WTC11 (cell line): ENCODE data around the gene SIGLEC11.

Source experiments
- ESRRA ChIP-seq: sonication (generic); formaldehyde crosslinking; IDR thresholded peaks from 2 replicates; pipeline ENCODE4 v1.8.1; 2022; ENCODE audit warnings: mild to moderate bottlenecking, missing genetic modification reagents, borderline replicate concordance
- RELA ChIP-seq: sonication (generic); formaldehyde crosslinking; IDR thresholded peaks from 2 replicates; pipeline ENCODE4 v1.8.1; 2022; ENCODE audit warnings: missing genetic modification reagents, mild to moderate bottlenecking, borderline replicate concordance
- TF ChIP-seq, protein P1 (sequence below): fragments of 200-600 bp; IDR thresholded peaks from 2 replicates; pipeline ENCODE4 v1.8.0; 2022; ENCODE audit warnings: antibody characterized with exemption
- TF ChIP-seq, protein P2 (sequence below): sonication (generic); formaldehyde crosslinking; conservative IDR thresholded peaks from 2 replicates; pipeline ENCODE4 v1.8.1; 2022; ENCODE audit warnings: mild to moderate bottlenecking, missing genetic modification reagents
- TF ChIP-seq, protein P3 (sequence below): sonication (generic); formaldehyde crosslinking; IDR thresholded peaks from 2 replicates; pipeline ENCODE4 v1.8.1; 2023; ENCODE audit warnings: mild to moderate bottlenecking, missing genetic modification reagents
- TF ChIP-seq, protein P4 (sequence below): sonication (generic); formaldehyde crosslinking; IDR thresholded peaks from 2 replicates; pipeline ENCODE4 v1.8.0; 2022; ENCODE audit warnings: mild to moderate bottlenecking, missing genetic modification reagents

DNA sequence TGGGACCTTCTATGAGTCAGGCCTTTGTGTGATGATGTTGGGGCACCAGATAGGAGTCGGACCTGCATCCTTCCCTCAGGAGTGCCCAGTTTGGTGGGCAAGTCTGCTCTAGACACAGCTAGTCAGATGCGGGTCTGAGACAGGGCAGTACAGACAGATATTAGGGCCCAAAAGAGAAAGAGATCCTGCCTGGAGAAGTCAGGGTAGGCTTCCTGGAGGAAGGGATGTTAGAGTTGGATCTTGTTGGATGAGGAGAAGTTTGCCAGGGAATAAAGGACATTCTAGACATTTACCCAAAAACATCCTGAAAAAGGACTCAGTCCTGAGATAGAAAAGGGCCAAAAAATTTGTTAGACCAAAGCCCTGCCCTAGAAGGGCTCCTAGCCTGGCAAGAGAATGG, 47.0 kb upstream of the SIGLEC11 start:
- TF ChIP-seq, protein P1, sequence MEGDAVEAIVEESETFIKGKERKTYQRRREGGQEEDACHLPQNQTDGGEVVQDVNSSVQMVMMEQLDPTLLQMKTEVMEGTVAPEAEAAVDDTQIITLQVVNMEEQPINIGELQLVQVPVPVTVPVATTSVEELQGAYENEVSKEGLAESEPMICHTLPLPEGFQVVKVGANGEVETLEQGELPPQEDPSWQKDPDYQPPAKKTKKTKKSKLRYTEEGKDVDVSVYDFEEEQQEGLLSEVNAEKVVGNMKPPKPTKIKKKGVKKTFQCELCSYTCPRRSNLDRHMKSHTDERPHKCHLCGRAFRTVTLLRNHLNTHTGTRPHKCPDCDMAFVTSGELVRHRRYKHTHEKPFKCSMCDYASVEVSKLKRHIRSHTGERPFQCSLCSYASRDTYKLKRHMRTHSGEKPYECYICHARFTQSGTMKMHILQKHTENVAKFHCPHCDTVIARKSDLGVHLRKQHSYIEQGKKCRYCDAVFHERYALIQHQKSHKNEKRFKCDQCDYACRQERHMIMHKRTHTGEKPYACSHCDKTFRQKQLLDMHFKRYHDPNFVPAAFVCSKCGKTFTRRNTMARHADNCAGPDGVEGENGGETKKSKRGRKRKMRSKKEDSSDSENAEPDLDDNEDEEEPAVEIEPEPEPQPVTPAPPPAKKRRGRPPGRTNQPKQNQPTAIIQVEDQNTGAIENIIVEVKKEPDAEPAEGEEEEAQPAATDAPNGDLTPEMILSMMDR, result no peak
- no peak for TF ChIP-seq RELA (CRISPR knock-in tag)
- TF ChIP-seq ESRRA (CRISPR knock-in tag), result no peak
- TF ChIP-seq, protein P2, sequence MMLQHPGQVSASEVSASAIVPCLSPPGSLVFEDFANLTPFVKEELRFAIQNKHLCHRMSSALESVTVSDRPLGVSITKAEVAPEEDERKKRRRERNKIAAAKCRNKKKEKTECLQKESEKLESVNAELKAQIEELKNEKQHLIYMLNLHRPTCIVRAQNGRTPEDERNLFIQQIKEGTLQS (CRISPR knock-in tag), result no peak
- TF ChIP-seq, protein P3, sequence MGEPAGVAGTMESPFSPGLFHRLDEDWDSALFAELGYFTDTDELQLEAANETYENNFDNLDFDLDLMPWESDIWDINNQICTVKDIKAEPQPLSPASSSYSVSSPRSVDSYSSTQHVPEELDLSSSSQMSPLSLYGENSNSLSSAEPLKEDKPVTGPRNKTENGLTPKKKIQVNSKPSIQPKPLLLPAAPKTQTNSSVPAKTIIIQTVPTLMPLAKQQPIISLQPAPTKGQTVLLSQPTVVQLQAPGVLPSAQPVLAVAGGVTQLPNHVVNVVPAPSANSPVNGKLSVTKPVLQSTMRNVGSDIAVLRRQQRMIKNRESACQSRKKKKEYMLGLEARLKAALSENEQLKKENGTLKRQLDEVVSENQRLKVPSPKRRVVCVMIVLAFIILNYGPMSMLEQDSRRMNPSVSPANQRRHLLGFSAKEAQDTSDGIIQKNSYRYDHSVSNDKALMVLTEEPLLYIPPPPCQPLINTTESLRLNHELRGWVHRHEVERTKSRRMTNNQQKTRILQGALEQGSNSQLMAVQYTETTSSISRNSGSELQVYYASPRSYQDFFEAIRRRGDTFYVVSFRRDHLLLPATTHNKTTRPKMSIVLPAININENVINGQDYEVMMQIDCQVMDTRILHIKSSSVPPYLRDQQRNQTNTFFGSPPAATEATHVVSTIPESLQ (CRISPR knock-in tag), result no peak
- TF ChIP-seq, protein P4, sequence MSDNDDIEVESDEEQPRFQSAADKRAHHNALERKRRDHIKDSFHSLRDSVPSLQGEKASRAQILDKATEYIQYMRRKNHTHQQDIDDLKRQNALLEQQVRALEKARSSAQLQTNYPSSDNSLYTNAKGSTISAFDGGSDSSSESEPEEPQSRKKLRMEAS (CRISPR knock-in tag), result no peak
